Measurements from ENCODE around the gene BUD31. TPM values are rescaled to one million over a fixed set of nuclear protein-coding genes. Genes with fewer than 3 reads are reported as not detected.

BUD31 gene
- total and polyA plus RNA-seq, 8 donors: 26.8 to 71.7 (median 32.6) TPM

- ATAC-seq: no peak
- H3K9me3 ChIP-seq: no peaks in the 10 kb centered on the region
- no peaks in the 10 kb centered on the region for H3K27me3 ChIP-seq
- no peak for FAIRE-seq
- no peak for TF ChIP-seq CTCF (IDR thresholded peaks at IDR 0.05)
- H3K36me3 ChIP-seq: peaks cover 0 to 49% (median 3%) of the 10 kb centered on the region in 3 donors
- no peak overlapping the region for H3K4me3 ChIP-seq
- no peak for DNase-seq
- H3K27ac ChIP-seq: no peak overlapping the region
- H3K4me1 ChIP-seq: no peaks in the 10 kb centered on the region
- 92 to 95% methylated on average over 8 of the region's 8 CpGs for WGBS, 2 donors
- intact Hi-C loops (cut with DNase I): no loop called here
Observed at GRCh38 chr7:99451936-99452335, 43.2 kb downstream of the BUD31 start.

GRCh38 chr7:99452541-99452940 is 43.8 kb downstream of the BUD31 start:
- intact Hi-C loops (cut with DNase I): no loop called here
- Histone ChIP-seq H3K27me3 (no peaks in the 10 kb centered on the region), H3K4me3 (no peak overlapping the region), H3K36me3 (peaks cover 0 to 52% (median 9%) of the 10 kb centered on the region in 3 donors), H3K4me1 (no peaks in the 10 kb centered on the region), H3K9me3 (no peaks in the 10 kb centered on the region), H3K27ac (no peak overlapping the region)
- WGBS, 2 donors: 87 to 89% methylated on average over 12 to 13 of the region's 13 CpGs
- no peak for TF ChIP-seq CTCF (IDR thresholded peaks at IDR 0.05)
- ATAC-seq (no peak), FAIRE-seq (no peak), DNase-seq (no peak)

GRCh38 chr7:99453105-99453504 is 44.3 kb downstream of the BUD31 start:
- FAIRE-seq (no peak), DNase-seq (no peak), ATAC-seq (no peak)
- intact Hi-C loops (cut with DNase I): no loop called here
- Histone ChIP-seq H3K9me3 (no peaks in the 10 kb centered on the region), H3K27ac (no peak overlapping the region), H3K4me1 (no peaks in the 10 kb centered on the region), H3K27me3 (no peaks in the 10 kb centered on the region), H3K4me3 (no peak overlapping the region), H3K36me3 (peaks cover 0 to 52% (median 12%) of the 10 kb centered on the region in 3 donors)
- TF ChIP-seq CTCF (IDR thresholded peaks at IDR 0.05): no peak
- WGBS, 2 donors: 77 to 78% methylated on average over 11 of the region's 11 CpGs

GRCh38 chr7:99455874-99456273 is 47.1 kb downstream of the BUD31 start:
- FAIRE-seq: no peak
- no peak for ATAC-seq
- intact Hi-C loops (cut with DNase I): no loop called here
- Histone ChIP-seq H3K27me3 (no peaks in the 10 kb centered on the region), H3K9me3 (no peaks in the 10 kb centered on the region), H3K36me3 (peaks cover 0 to 44% (median 12%) of the 10 kb centered on the region in 3 donors), H3K27ac (no peak overlapping the region), H3K4me1 (no peaks in the 10 kb centered on the region), H3K4me3 (no peak overlapping the region)
- 78 to 80% methylated on average over 9 of the region's 9 CpGs for WGBS, 2 donors
- TF ChIP-seq CTCF (IDR thresholded peaks at IDR 0.05): no peak
- no peak for DNase-seq

GRCh38 chr7:99456288-99456687 is 47.5 kb downstream of the BUD31 start:
- H3K36me3 ChIP-seq: peaks cover 0 to 44% (median 12%) of the 10 kb centered on the region in 3 donors

More at GRCh38 chr7:99456288-99456687, 47.5 kb downstream of the BUD31 start:
- intact Hi-C loops (cut with DNase I): no loop called here
- TF ChIP-seq CTCF (IDR thresholded peaks at IDR 0.05): no peak
- no peaks in the 10 kb centered on the region for H3K9me3 ChIP-seq
- DNase-seq (no peak), FAIRE-seq (no peak), ATAC-seq (no peak)
- H3K27ac ChIP-seq: no peak overlapping the region
- H3K27me3 ChIP-seq: no peaks in the 10 kb centered on the region
- WGBS, 2 donors: 68 to 73% methylated on average over 13 of the region's 13 CpGs
- no peak overlapping the region for H3K4me3 ChIP-seq
- no peaks in the 10 kb centered on the region for H3K4me1 ChIP-seq
